KG1 (cell line): ENCODE results near the gene SULT2B1.
A peak's percentile ranks its signal among the peaks of the same experiment; 100 is the strongest.

Source experiments
- DNase-seq: peaks from one replicate; lab custom pipeline; 2025; lab: John Stamatoyannopoulos, UW

SULT2B1 gene

DNA sequence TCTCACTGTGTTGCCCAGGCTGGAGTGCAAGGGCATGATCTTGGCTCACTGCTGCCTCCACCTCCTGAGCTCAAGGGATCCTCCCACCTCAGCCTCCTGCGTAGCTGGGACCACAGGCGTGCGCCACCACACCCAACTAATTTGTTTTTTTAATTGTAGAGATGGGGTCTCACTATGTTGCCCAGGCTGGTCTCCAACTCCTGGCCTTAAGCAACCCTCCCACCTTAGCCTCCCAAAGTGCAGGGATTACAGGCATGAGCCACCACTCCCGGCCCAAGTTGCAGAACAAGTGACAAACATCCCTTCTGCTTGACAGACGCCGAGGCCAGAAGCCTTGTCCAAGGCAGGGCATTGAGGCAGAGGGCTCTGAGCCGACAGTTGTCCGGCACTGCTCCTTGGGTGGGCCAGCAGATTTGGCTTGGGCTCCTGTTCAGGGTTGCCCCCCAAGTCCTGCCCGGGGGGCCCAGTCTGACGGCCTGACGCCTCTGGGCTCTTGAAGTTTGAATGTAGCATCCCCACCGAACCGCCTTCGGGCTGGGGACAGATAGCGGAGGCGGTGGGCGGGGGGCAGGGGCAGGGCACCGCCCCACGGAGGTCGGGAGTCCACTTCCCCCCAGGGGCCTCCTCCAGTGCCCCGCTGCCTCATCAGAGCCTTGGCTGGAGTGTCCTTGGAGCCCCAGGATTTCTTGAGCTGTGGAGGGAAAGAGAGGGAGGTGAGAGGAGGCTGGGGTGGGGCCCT, 48.9 kb downstream of the SULT2B1 start:
- DNase-seq = no peak

DNA sequence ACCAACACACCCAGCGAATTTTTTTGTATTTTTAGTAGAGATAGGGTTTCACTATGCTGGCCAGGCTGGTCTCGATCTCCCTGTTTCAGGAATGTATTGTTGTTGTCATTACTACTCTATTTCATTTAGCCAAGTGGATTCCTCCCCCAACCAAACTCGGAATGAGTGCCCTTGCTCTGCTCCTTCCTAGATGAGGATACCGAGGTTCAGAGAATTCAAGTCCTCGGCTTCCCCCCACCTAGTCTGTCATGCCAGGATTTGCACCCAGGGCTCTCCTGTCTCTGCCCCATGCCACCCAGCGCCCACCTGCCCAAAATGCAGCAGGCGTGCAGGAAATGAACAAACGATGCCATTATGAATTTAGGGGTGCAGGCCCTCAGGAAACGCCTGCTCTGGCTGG, 51.0 kb downstream of the SULT2B1 start:
- DNase-seq = no peak

DNA sequence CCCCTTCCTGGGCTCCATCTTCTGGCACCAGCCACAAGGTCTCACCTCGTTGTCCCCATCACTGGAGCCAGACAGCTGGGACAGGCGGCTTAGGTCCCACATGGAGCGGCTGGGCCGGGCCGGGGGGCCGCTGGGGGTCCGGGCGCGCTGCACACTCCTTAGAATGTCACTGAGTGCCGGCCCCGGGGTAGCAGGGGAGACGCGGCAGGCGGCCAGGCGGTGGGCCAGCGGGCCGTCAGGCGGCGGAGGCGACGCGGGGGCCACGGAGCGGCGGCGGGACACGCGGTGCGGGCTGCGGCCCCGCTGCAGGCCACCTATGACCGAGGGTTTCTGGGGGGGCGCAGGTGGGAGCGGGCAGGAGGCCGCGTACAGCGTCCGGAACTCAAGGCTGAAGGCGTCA, 51.5 kb downstream of the SULT2B1 start:
- DNase-seq = no peak

DNA sequence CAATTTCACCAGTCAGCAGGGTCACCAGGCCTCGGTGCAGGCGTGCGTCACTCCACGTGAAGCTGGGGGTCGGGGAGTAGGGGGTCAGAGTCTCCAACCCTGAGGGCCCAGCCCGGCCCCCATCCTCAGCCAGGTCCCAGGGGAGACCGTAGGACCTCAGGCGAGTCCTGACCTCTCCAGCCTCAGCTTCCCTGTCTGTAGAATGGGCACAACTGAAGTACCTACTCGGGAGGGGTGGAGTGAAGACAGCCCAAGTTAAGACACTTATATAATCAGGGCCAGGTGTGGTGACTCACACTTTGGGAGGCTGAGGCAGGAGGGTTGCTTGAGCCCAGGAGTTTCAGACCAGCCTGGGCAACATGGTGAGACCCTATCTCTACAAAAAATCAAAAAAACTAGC, 51.9 kb downstream of the SULT2B1 start:
- no peak for DNase-seq

GRCh38 chr19:48606463-48607358, 54.7 kb downstream of the SULT2B1 start, which contains the start of gene SPACA4:
TSS of gene SPACA4 (plus strand) at chr19:48606742. CDS start at chr19:48606979, 237 bp downstream.
- DNase-seq = no peak

DNA sequence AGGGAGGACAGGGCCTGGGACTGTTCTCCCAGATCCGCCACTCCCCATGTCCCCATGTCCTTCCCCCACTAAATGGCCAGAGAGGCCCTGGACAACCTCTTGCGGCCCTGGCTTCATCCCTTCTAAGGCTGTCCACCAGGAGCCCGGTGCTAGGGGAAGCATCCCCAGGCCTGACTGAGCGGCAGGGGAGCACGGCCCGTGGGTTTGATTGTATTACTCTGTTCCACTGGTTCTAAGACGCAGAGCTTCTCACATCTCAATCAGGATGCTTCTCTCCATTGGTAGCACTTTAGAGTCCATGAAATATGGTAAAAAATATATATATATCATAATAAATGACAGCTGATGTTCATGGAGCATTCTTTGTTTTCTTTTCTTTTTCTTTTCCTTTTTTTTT, 55.4 kb downstream of the SULT2B1 start:
- no peak for DNase-seq

DNA sequence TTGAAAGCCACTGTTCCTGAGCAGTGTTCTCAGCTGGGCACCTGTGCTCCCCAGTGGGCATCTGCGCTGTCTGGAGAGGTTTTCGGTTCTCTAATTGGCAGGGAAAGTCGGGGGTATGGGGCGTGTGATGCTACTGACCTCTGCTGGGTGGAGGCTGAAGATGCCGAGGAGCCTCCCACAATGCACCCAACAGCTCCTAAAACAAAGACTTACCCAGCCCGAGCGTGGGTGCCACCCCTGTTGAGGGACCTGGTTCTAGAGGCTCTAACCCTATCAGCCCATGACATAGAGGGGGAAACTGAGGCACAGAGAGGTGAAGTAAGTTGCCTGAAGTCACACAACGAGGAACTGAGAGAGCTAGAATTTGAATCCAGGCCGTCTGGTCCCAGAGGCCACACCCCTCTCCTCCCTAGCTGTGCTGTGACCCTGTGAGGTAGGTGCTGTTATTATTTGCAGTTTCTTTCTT, 56.9 kb downstream of the SULT2B1 start:
- DNase-seq = peak; percentile 49

GRCh38 chr19:48609571-48610108, 57.7 kb downstream of the SULT2B1 start:
- no peak for DNase-seq

GRCh38 chr19:48611872-48612271, 59.9 kb downstream of the SULT2B1 start:
- DNase-seq = no peak

GRCh38 chr19:48613024-48613851, 61.3 kb downstream of the SULT2B1 start:
- DNase-seq = no peak

- DNase-seq = no peak
Measured at GRCh38 chr19:48613852-48614435, 62.0 kb downstream of the SULT2B1 start.

- no peak for DNase-seq
Measured at GRCh38 chr19:48614436-48615230, 62.7 kb downstream of the SULT2B1 start, which contains the start of gene FAM83E. TSS of gene FAM83E (minus strand) at chr19:48615076. CDS start at chr19:48613372, 1,704 bp downstream.

DNA sequence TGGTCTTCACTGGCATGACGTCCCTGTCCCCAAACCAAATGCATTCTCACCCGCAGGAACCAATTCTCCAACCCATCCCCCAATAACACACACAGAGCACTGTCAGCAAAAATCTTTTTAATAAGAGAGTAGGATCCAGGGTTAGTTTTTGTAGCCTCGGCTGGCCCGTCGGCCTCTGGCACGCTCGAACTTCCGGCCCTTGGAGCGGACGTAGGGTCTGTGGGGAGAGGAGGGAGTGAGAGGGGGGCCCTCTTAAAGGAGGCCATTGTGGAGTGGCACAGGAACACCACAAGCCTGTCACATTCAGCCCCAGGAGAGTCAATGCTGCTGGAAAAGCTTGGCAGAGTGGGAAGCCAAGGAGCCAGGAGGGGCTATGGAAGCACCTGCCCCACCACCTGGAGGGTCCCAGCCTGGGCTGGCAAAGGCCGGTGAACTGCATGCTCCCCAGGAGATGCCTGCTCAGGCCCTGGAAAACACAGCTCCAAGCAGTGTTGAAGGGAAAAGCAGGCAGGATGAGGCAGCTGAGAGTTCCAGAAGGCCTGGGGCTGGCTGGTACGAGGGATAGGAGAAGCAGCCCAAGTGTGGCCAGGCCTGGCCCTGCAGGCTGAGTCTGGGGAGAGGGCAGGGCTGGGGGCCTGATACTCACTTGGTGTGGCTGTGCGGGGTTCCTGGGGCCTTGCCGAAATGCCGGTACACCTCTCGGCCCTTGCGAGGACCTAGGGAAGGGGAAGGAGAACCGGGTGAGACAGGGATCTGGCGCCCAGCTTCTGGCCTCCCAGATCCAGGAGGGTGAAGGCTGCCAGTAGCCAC, 63.5 kb downstream of the SULT2B1 start:
- no peak for DNase-seq

DNA sequence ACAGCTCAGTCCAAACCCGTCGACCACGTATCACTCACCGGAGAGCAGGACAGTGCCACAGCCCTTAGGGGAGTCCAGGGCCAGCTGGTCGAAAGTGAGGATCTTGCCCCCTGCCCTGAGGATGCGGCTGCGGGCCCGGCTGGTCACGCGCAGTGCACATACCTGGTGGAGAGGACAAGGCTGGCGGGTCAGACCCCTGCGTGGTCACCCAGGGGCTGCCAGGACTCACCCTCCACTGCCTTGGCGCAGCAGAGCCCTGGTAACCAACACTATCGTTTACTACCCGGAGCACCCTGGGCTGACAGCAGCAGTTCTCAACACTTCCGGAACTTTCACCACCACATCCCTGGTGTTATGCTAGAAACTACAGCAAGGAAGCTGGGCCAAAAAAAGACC, 64.1 kb downstream of the SULT2B1 start:
- no peak for DNase-seq

DNA sequence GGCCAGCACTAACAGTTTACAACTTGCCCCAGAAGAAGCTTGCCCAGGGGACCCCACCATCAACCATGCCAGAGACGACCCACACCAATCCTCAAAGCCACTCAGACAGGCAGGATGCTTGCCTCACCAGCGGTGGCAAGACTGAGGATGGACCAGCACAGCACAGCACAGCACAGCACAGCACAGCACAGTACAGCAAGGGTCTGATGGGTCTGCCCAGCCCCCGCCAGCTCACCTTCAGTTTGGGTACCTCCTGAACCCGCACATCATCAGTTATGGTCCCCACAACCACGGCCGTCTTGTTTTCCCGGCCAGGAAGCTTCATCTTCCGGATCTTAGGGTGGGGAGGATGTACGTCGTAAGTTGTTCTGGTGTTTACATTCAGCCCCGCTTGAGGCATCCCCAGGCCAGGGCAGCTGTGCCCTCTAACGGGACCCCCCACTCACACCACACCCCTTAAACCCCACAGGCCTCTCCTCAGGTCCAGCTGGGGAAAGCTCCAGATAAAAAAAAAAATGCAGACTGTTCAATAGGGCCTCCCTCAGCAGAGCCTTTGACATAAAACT, 64.6 kb downstream of the SULT2B1 start:
- DNase-seq = no peak

- no peak for DNase-seq
Measured at GRCh38 chr19:48617146-48617937, 65.4 kb downstream of the SULT2B1 start.

GRCh38 chr19:48618278-48618915, 66.4 kb downstream of the SULT2B1 start:
- DNase-seq = no peak
